T-helper 17 cell (primary cell): ENCODE measurements around the gene HCN3. TPM values are rescaled to one million over a fixed set of nuclear protein-coding genes. Genes with fewer than 3 reads are reported as not detected.
"Not testable (repeated sequence)": the region's sequence is repeated elsewhere in the genome, so short reads cannot be mapped to it uniquely, and the experiment has no call there.

Experiments
- ATAC-seq: fragments of 150-1000 bp; cut with Tn5 transposase; 2 replicates; pipeline ENCODE4 v1.10.0; 2021; ENCODE audit warnings: mild to moderate bottlenecking, moderate library complexity
- DNase-seq, 3 donors: peaks; one replicate each; pipeline versions ENCODE4 v3.0.0 to v3.0.0-alpha.2; 2020 to 2021
- H3K9me3 ChIP-seq: one replicate; pipeline ENCODE4 v1.7.0; 2013; ENCODE audit warnings: low read length, mild to moderate bottlenecking; ENCODE audit not compliant: control insufficient read depth, poor library complexity, severe bottlenecking
- H3K27ac Mint-ChIP-seq: one replicate; pipeline ENCODE4 v1.8.0; 2022; ENCODE audit warnings: mild to moderate bottlenecking, moderate library complexity, mixed read lengths
- H3K27me3 Mint-ChIP-seq: one replicate; pipeline ENCODE4 v1.8.0; 2022; ENCODE audit warnings: mixed read lengths
- H3K36me3 Mint-ChIP-seq: one replicate; pipeline ENCODE4 v1.8.0; 2022; ENCODE audit warnings: low read depth, mixed read lengths
- H3K4me1 Mint-ChIP-seq: one replicate; pipeline ENCODE4 v1.8.0; 2022; ENCODE audit warnings: mild to moderate bottlenecking, mixed read lengths
- H3K4me3 Mint-ChIP-seq: one replicate; pipeline ENCODE4 v1.8.0; 2022; ENCODE audit warnings: mild to moderate bottlenecking, moderate library complexity, mixed read lengths
- total RNA-seq, 4 donors: library from RNA in 2 of 4; stranded (reverse) in 2 of 4; gene quantifications; one replicate each; pipeline ENCODE4 v1.2.3 and lab custom pipeline; 2022 to 2026

Gene HCN3
- total RNA-seq, 2 donors from 2014 or later: 1.3 to 1.5 TPM

- peak overlapping the region; percentile 49 for H3K4me3 Mint-ChIP-seq
- no peak overlapping the region for H3K27ac Mint-ChIP-seq
These were observed 5.3 kb downstream of the HCN3 start for GRCh38 chr1:155282488-155283091.

GRCh38 chr1:155284476-155284875, 7.2 kb downstream of the HCN3 start:
- no peak for DNase-seq
- no peak overlapping the region for H3K4me3 Mint-ChIP-seq
- no peaks in the 10 kb centered on the region for H3K36me3 Mint-ChIP-seq
- no peak overlapping the region for H3K27ac Mint-ChIP-seq
- H3K27me3 Mint-ChIP-seq: no peaks in the 10 kb centered on the region
- peaks cover 4% of the 10 kb centered on the region for H3K4me1 Mint-ChIP-seq
- ATAC-seq: no peak
- no peaks in the 10 kb centered on the region for H3K9me3 ChIP-seq

More at GRCh38 chr1:155282488-155283091, 5.3 kb downstream of the HCN3 start:
- DNase-seq (no peak), ATAC-seq (no peak)
- Mint-ChIP-seq H3K4me1 (peaks cover 11% of the 10 kb centered on the region), H3K27me3 (no peaks in the 10 kb centered on the region), H3K36me3 (no peaks in the 10 kb centered on the region)
- H3K9me3 ChIP-seq: no peaks in the 10 kb centered on the region

GRCh38 chr1:155285063-155285462, 7.8 kb downstream of the HCN3 start:
- no peaks in the 10 kb centered on the region for H3K9me3 ChIP-seq
- peaks cover 5% of the 10 kb centered on the region for H3K4me1 Mint-ChIP-seq
- H3K27me3 Mint-ChIP-seq: no peaks in the 10 kb centered on the region
- no peak overlapping the region for H3K4me3 Mint-ChIP-seq
- H3K36me3 Mint-ChIP-seq: no peaks in the 10 kb centered on the region
- ATAC-seq: no peak
- no peak for DNase-seq
- H3K27ac Mint-ChIP-seq: peak overlapping the region; percentile 21

GRCh38 chr1:155285631-155286044, 8.4 kb downstream of the HCN3 start:
- Mint-ChIP-seq H3K27ac (no peak overlapping the region), H3K27me3 (no peaks in the 10 kb centered on the region), H3K4me3 (no peak overlapping the region), H3K4me1 (peaks cover 6% of the 10 kb centered on the region), H3K36me3 (no peaks in the 10 kb centered on the region)
- DNase-seq: no peak
- no peaks in the 10 kb centered on the region for H3K9me3 ChIP-seq
- no peak for ATAC-seq

GRCh38 chr1:155286544-155286943, 9.3 kb downstream of the HCN3 start:
- Mint-ChIP-seq H3K27ac (no peak overlapping the region), H3K4me3 (no peak overlapping the region), H3K4me1 (peaks cover 6% of the 10 kb centered on the region), H3K27me3 (peaks cover 2% of the 10 kb centered on the region), H3K36me3 (no peaks in the 10 kb centered on the region)
- DNase-seq (no peak), ATAC-seq (no peak)
- no peaks in the 10 kb centered on the region for H3K9me3 ChIP-seq

GRCh38 chr1:155287987-155288543, 10.8 kb downstream of the HCN3 start:
- no peaks in the 10 kb centered on the region for H3K9me3 ChIP-seq
- no peak for DNase-seq
- no peak overlapping the region for H3K4me3 Mint-ChIP-seq
- no peak for ATAC-seq
- no peak overlapping the region for H3K27ac Mint-ChIP-seq
- peaks cover 2% of the 10 kb centered on the region for H3K4me1 Mint-ChIP-seq
- H3K36me3 Mint-ChIP-seq: no peaks in the 10 kb centered on the region
- H3K27me3 Mint-ChIP-seq: peaks cover 7% of the 10 kb centered on the region

GRCh38 chr1:155291006-155291405, 13.7 kb downstream of the HCN3 start:
- H3K4me1 Mint-ChIP-seq: not testable (repeated sequence)

GRCh38 chr1:155293086-155293749, 16.0 kb downstream of the HCN3 start:
- ATAC-seq (no peak), DNase-seq (no peak)
- H3K4me1 Mint-ChIP-seq: peaks cover 12% of the 10 kb centered on the region
- peaks cover 8% of the 10 kb centered on the region for H3K36me3 Mint-ChIP-seq
- no peak overlapping the region for H3K4me3 Mint-ChIP-seq
- no peak overlapping the region for H3K27ac Mint-ChIP-seq
- peaks cover 44% of the 10 kb centered on the region for H3K27me3 Mint-ChIP-seq
- H3K9me3 ChIP-seq: no peaks in the 10 kb centered on the region

More at GRCh38 chr1:155291006-155291405, 13.7 kb downstream of the HCN3 start:
- not testable (repeated sequence) for H3K9me3 ChIP-seq, H3K27ac Mint-ChIP-seq, DNase-seq, H3K36me3 Mint-ChIP-seq, ATAC-seq, H3K4me3 Mint-ChIP-seq
- H3K27me3 Mint-ChIP-seq: peaks cover 29% of the 10 kb centered on the region

- no peak overlapping the region for H3K27ac Mint-ChIP-seq
- H3K4me3 Mint-ChIP-seq: peak overlapping the region; percentile 41
- DNase-seq: no peak
- peaks cover 8% of the 10 kb centered on the region for H3K36me3 Mint-ChIP-seq
- no peak for ATAC-seq
- H3K9me3 ChIP-seq: no peaks in the 10 kb centered on the region
- peaks cover 12% of the 10 kb centered on the region for H3K4me1 Mint-ChIP-seq
- peaks cover 44% of the 10 kb centered on the region for H3K27me3 Mint-ChIP-seq
These were observed 17.4 kb downstream of the HCN3 start for GRCh38 chr1:155294520-155295182.

- Mint-ChIP-seq H3K4me1 (peaks cover 10% of the 10 kb centered on the region), H3K27me3 (peaks cover 44% of the 10 kb centered on the region), H3K4me3 (no peak overlapping the region), H3K27ac (no peak overlapping the region), H3K36me3 (peaks cover 8% of the 10 kb centered on the region)
- ATAC-seq (no peak), DNase-seq (no peak)
- no peaks in the 10 kb centered on the region for H3K9me3 ChIP-seq
These were observed 18.1 kb downstream of the HCN3 start for GRCh38 chr1:155295183-155295941.

GRCh38 chr1:155295942-155296267, 18.6 kb downstream of the HCN3 start:
- DNase-seq (no peak), ATAC-seq (no peak)
- peaks cover 44% of the 10 kb centered on the region for H3K27me3 Mint-ChIP-seq
- H3K4me1 Mint-ChIP-seq: peaks cover 10% of the 10 kb centered on the region
- H3K36me3 Mint-ChIP-seq: peaks cover 8% of the 10 kb centered on the region
- H3K9me3 ChIP-seq: no peaks in the 10 kb centered on the region
- no peak overlapping the region for H3K27ac Mint-ChIP-seq
- H3K4me3 Mint-ChIP-seq: no peak overlapping the region

GRCh38 chr1:155296661-155297060, 19.4 kb downstream of the HCN3 start:
- peaks cover 41% of the 10 kb centered on the region for H3K27me3 Mint-ChIP-seq
- ATAC-seq (no peak), DNase-seq (no peak)
- peaks cover 8% of the 10 kb centered on the region for H3K36me3 Mint-ChIP-seq
- no peak overlapping the region for H3K27ac Mint-ChIP-seq
- no peak overlapping the region for H3K4me3 Mint-ChIP-seq
- H3K4me1 Mint-ChIP-seq: peaks cover 10% of the 10 kb centered on the region
- no peaks in the 10 kb centered on the region for H3K9me3 ChIP-seq

- ATAC-seq (no peak), DNase-seq (no peak)
- H3K4me3 Mint-ChIP-seq: peak overlapping the region; percentile 8
- H3K27me3 Mint-ChIP-seq: peaks cover 38% of the 10 kb centered on the region
- no peaks in the 10 kb centered on the region for H3K9me3 ChIP-seq
- H3K27ac Mint-ChIP-seq: no peak overlapping the region
- H3K4me1 Mint-ChIP-seq: peaks cover 10% of the 10 kb centered on the region
- peaks cover 8% of the 10 kb centered on the region for H3K36me3 Mint-ChIP-seq
These were observed 20.1 kb downstream of the HCN3 start for GRCh38 chr1:155297384-155297783.
